Ascending aorta (tissue), 2 donors: Measurements from ENCODE around the gene PCP2. TPM values are rescaled to one million over a fixed set of nuclear protein-coding genes. Genes with fewer than 3 reads are reported as not detected.
A peak's percentile ranks its signal among the peaks of the same experiment; 100 is the strongest.

Experiments
- DNase-seq, 2 donors: peaks; one replicate each; pipeline ENCODE4 v3.0.0-alpha.2; 2019; ENCODE audit warnings: low spot score in 2 of 2
- H3K27ac ChIP-seq, 2 donors: fragments of 200-600 bp; sonication (generic); one replicate each; pipeline ENCODE4 v1.5.1; 2016 to 2017; ENCODE audit warnings: mild to moderate bottlenecking in 1 of 2
- H3K27me3 ChIP-seq: fragments of 200-600 bp; sonication (generic); one replicate; pipeline ENCODE4 v1.5.1; 2017
- H3K36me3 ChIP-seq, 2 donors: fragments of 200-600 bp; sonication (generic); one replicate each; pipeline ENCODE4 v1.5.1; 2016
- H3K4me1 ChIP-seq, 2 donors: fragments of 200-600 bp; sonication (generic); one replicate each; pipeline ENCODE4 v1.5.1; 2016 to 2017; ENCODE audit warnings: mild to moderate bottlenecking in 1 of 2
- H3K4me3 ChIP-seq, 2 donors: fragments of 200-600 bp; sonication (generic); one replicate each; pipeline ENCODE4 v1.5.1; 2016 to 2017; ENCODE audit warnings: mild to moderate bottlenecking in 1 of 2
- H3K9me3 ChIP-seq, 2 donors: fragments of 200-600 bp; sonication (generic); one replicate each; pipeline ENCODE4 v1.5.1; 2016
- intact Hi-C: fragments of 100-400 bp; cut with DNase I; formaldehyde crosslinking; loops from one replicate; pipeline ENCODE4 v1.15.1; 2023
- total RNA-seq: library from RNA; depleted of rRNA; stranded (reverse); fragments of >200 nt; gene quantifications from one replicate; pipeline ENCODE4 v1.1.0, GENCODE V29; 2016
- TF ChIP-seq, protein P1 (sequence below), 3 experiments: fragments of 200-600 bp in 2 of 3; fragments of 450-650 bp in 1 of 3; sonication (generic) in 2 of 3; IDR thresholded peaks; one replicate each; pipeline ENCODE4 v1.5.1; 2016 to 2019; ENCODE audit warnings: antibody characterized with exemption in 3 of 3, mild to moderate bottlenecking in 1 of 3, moderate library complexity in 1 of 3

Gene PCP2
- total RNA-seq = not detected

DNA sequence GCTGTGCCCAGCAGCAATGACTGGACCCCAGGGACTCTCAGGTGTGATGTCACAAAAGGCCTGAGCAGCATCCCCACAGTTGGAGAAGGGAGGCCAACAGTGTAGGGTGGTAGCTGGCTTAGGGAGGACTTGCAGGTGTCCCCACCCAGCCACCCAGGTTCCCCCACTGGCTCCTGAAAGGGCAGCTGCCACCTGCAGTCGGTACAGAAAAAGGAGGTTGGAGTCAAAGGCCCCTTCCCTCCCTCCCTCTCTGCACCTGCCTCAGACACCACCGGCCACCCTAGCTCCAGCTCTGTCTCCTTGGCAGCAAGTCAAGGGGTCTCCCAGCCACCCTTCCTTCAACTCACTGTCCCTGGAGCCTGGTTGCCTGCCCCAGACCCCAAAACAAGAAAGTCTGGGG is at the start of gene PCP2:
PCP2 (minus strand) TSS at position 22 of the 400 bp plus-strand sequence. CDS start 262 bp downstream, outside the sequence.
- H3K4me3 ChIP-seq = no peak within 1 kb of the TSS
- no peak within 1 kb of the TSS for H3K27ac ChIP-seq
- no peaks in the 10 kb centered on the region for H3K27me3 ChIP-seq
- TF ChIP-seq, protein P1, sequence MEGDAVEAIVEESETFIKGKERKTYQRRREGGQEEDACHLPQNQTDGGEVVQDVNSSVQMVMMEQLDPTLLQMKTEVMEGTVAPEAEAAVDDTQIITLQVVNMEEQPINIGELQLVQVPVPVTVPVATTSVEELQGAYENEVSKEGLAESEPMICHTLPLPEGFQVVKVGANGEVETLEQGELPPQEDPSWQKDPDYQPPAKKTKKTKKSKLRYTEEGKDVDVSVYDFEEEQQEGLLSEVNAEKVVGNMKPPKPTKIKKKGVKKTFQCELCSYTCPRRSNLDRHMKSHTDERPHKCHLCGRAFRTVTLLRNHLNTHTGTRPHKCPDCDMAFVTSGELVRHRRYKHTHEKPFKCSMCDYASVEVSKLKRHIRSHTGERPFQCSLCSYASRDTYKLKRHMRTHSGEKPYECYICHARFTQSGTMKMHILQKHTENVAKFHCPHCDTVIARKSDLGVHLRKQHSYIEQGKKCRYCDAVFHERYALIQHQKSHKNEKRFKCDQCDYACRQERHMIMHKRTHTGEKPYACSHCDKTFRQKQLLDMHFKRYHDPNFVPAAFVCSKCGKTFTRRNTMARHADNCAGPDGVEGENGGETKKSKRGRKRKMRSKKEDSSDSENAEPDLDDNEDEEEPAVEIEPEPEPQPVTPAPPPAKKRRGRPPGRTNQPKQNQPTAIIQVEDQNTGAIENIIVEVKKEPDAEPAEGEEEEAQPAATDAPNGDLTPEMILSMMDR (IDR thresholded peaks at IDR 0.05) = no peak
- no peak for DNase-seq
- H3K4me1 ChIP-seq = peaks cover 7 to 12% of the 10 kb centered on the region in 2 donors
- peaks cover 0 to 5% of the 10 kb centered on the region in 2 donors for H3K36me3 ChIP-seq
- no peaks in the 10 kb centered on the region for H3K9me3 ChIP-seq
- intact Hi-C loops = no loop called here

DNA sequence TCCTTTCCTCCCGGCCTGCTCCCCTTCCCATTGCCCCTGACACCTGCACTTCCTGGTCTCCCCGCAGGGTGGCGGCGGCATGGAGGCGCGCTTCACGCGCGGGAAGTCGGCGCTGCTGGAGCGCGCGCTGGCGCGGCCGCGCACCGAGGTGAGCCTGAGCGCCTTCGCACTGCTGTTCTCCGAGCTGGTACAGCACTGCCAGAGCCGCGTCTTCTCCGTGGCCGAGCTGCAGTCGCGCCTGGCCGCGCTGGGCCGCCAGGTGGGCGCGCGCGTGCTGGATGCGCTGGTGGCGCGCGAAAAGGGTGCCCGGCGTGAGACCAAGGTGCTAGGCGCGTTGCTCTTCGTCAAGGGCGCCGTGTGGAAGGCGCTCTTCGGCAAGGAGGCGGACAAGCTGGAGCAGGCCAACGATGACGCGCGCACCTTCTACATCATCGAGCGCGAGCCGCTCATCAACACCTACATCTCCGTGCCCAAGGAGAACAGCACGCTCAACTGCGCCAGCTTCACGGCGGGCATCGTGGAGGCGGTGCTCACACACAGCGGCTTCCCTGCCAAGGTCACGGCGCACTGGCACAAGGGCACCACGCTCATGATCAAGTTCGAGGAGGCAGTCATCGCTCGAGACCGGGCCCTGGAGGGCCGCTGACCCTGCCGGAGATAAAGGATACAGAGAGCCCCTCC is 48.8 kb upstream of the PCP2 start:
- H3K27ac ChIP-seq = no peak overlapping the region
- H3K9me3 ChIP-seq = no peaks in the 10 kb centered on the region
- intact Hi-C loops = no loop called here
- peak overlapping the region; percentile 98 to 99 for H3K4me3 ChIP-seq
- peaks cover 4 to 11% of the 10 kb centered on the region in 2 donors for H3K4me1 ChIP-seq
- H3K36me3 ChIP-seq = peaks cover 28 to 33% of the 10 kb centered on the region in 2 donors
- H3K27me3 ChIP-seq = no peaks in the 10 kb centered on the region
- TF ChIP-seq, protein P1 (IDR thresholded peaks at IDR 0.05) = no peak
- no peak for DNase-seq

DNA sequence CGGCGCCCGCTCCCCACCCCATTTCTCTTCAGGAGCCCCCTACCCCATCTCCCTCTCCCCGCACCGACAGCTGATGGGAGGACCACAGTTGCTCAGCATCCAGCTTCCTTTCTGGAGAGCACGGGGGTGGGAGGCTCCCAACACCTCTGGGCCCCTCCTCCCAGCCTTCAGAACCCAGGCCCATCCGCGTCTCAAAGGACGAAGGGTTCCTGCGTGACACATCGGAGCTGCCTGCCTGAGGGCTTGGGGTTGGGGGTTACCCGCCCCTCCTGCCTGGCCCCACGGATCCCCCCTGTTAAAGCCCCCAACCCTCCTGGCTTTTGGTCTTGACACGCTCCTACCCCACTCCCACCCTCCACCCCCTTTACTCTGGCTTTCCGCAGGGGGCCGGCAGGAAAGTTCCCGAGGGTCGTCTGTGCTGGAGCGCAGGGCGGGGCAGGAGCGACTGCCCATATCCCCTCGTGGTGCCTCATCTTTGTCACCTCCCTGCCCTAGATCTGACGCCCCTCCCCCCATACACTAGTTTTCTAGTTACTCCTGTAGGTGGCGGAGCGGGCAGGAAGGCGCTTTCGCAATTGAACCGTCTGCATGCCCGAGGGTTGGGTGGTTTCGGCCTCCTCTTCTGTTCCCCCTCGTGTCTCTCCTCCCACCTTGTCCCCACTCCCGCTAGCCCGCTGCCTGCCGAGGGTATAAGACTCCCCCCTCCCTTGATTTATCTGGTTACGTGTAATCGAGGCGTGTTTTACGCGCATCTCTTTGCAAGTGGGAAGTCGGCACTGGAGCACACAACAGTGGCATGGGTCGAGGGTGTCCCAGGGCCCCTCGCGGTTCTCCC is 48.0 kb upstream of the PCP2 start:
- Histone ChIP-seq H3K4me3 (peak overlapping the region; percentile 98 to 99), H3K27me3 (no peaks in the 10 kb centered on the region), H3K27ac (peak overlapping the region; percentile 77 to 81), H3K9me3 (no peaks in the 10 kb centered on the region), H3K36me3 (peaks cover 28 to 33% of the 10 kb centered on the region in 2 donors), H3K4me1 (peaks cover 4 to 11% of the 10 kb centered on the region in 2 donors)
- DNase-seq = peak; percentile 39 to 87
- TF ChIP-seq, protein P1 (IDR thresholded peaks at IDR 0.05) = peak; percentile 33 to 53 (median 51)
- intact Hi-C loops = loop anchor here (2.0 kb wide), 3 partner anchors 113 to 579 kb away; no protein-coding TSS in a partner anchor

DNA sequence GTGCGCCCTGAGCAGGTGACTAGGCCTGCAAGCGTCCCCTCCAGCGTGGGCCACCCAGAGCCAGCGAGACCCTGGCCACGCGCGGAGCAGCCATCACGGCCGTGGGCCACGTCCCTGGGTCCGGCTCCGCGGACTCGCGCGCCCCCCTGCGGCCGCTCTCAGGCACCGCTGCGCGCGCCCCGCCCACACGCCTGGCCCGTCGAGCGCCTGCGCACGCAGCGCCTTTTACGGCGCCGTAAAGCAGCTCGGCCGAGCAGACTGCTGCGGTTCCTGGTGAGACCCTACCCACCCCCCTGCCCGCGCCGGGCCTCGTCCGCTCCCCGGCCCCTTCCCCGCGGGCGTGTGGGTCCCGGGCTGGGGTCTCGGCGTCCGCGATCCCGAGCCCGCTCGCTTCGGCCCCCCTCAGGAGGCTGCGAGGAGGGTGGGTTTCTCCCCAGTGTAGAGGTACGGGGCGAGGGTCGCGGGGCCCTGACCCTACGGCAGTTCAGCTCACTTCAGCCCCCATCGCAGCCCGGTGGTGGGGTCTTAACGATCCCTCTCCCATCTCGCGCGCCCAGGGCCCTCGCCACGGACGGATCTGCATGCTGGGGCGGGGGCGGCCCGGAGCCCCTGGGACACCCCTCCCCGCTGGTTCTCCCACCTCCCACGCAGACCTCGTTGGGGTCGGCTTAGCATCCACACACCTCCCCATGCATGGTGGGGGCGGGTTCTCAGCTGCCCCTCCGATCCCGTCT is 47.3 kb upstream of the PCP2 start, which contains the start of gene TRAPPC5:
TRAPPC5 (plus strand) TSS at position 228 of the 734 bp plus-strand sequence. CDS start 1,421 bp downstream, outside the sequence.
- H3K27ac ChIP-seq = peak within 1 kb of the TSS; percentile 77 to 81
- intact Hi-C loops = loop anchor here (1.0 to 2.0 kb wide), 5 partner anchors 28 to 578 kb away; partner anchors contain the start of genes PET100 and XAB2
- H3K36me3 ChIP-seq = peaks cover 28 to 33% of the 10 kb centered on the region in 2 donors

More for the DNA sequence above, 47.3 kb upstream of the PCP2 start, which contains the start of gene TRAPPC5:
- Histone ChIP-seq H3K4me1 (peaks cover 4 to 11% of the 10 kb centered on the region in 2 donors), H3K9me3 (no peaks in the 10 kb centered on the region), H3K4me3 (peak within 1 kb of the TSS; percentile 98 to 99), H3K27me3 (no peaks in the 10 kb centered on the region)
- DNase-seq = peak; percentile 42 to 91
- TF ChIP-seq, protein P1 (IDR thresholded peaks at IDR 0.05) = peak; percentile 55 to 97 (median 73)
